ENCODE results near the gene DPP3.

The DPP3 gene

GRCh38 chr11:66448523-66448922, 31.7 kb upstream of the DPP3 start:
- Histone ChIP-seq H3K4me1 (ENCODE audit: insufficient read depth, poor library complexity, severe bottlenecking) (peaks cover 8% of the 10 kb centered on the region), H3K27me3 (ENCODE audit: insufficient read depth, poor library complexity, severe bottlenecking) (no peaks in the 10 kb centered on the region), H3K9me3 (ENCODE audit: severe bottlenecking) (no peaks in the 10 kb centered on the region), H3K4me3 (ENCODE audit: severe bottlenecking) (no peak overlapping the region), H3K36me3 (ENCODE audit: low read depth) (no peaks in the 10 kb centered on the region), H3K27ac (ENCODE audit: poor library complexity, severe bottlenecking) (no peak overlapping the region)
- ATAC-seq (ENCODE audit: low read depth) (no peak), DNase-seq (ENCODE audit: low spot score) (no peak)
- no peak for TF ChIP-seq CTCF (IDR thresholded peaks at IDR 0.05; ENCODE audit: poor library complexity, severe bottlenecking)

GRCh38 chr11:66450560-66450959, 29.7 kb upstream of the DPP3 start:
- Histone ChIP-seq H3K27ac (ENCODE audit: poor library complexity, severe bottlenecking) (no peak overlapping the region), H3K27me3 (ENCODE audit: insufficient read depth, poor library complexity, severe bottlenecking) (no peaks in the 10 kb centered on the region), H3K4me1 (ENCODE audit: insufficient read depth, poor library complexity, severe bottlenecking) (peaks cover 14% of the 10 kb centered on the region), H3K4me3 (ENCODE audit: severe bottlenecking) (no peak overlapping the region), H3K9me3 (ENCODE audit: severe bottlenecking) (no peaks in the 10 kb centered on the region), H3K36me3 (ENCODE audit: low read depth) (no peaks in the 10 kb centered on the region)
- DNase-seq (ENCODE audit: low spot score) (no peak), ATAC-seq (ENCODE audit: low read depth) (no peak)
- TF ChIP-seq CTCF (IDR thresholded peaks at IDR 0.05; ENCODE audit: poor library complexity, severe bottlenecking), result no peak

- Histone ChIP-seq H3K9me3 (ENCODE audit: severe bottlenecking) (no peaks in the 10 kb centered on the region), H3K27ac (ENCODE audit: poor library complexity, severe bottlenecking) (no peak overlapping the region), H3K27me3 (ENCODE audit: insufficient read depth, poor library complexity, severe bottlenecking) (no peaks in the 10 kb centered on the region), H3K4me3 (ENCODE audit: severe bottlenecking) (no peak overlapping the region), H3K36me3 (ENCODE audit: low read depth) (no peaks in the 10 kb centered on the region), H3K4me1 (ENCODE audit: insufficient read depth, poor library complexity, severe bottlenecking) (peaks cover 14% of the 10 kb centered on the region)
- no peak for DNase-seq (ENCODE audit: low spot score)
- no peak for ATAC-seq (ENCODE audit: low read depth)
- no peak for TF ChIP-seq CTCF (IDR thresholded peaks at IDR 0.05; ENCODE audit: poor library complexity, severe bottlenecking)
These were observed 28.6 kb upstream of the DPP3 start for GRCh38 chr11:66451663-66452062.

GRCh38 chr11:66454247-66454646, 26.0 kb upstream of the DPP3 start:
- ATAC-seq (ENCODE audit: low read depth) (peak; percentile 93), DNase-seq (ENCODE audit: low spot score) (peak; percentile 71)
- H3K27me3 ChIP-seq (ENCODE audit: insufficient read depth, poor library complexity, severe bottlenecking), result no peaks in the 10 kb centered on the region
- no peak overlapping the region for H3K4me3 ChIP-seq (ENCODE audit: severe bottlenecking)
- peak overlapping the region; percentile 81 for H3K27ac ChIP-seq (ENCODE audit: poor library complexity, severe bottlenecking)
- H3K36me3 ChIP-seq (ENCODE audit: low read depth), result no peaks in the 10 kb centered on the region
- no peaks in the 10 kb centered on the region for H3K9me3 ChIP-seq (ENCODE audit: severe bottlenecking)
- no peak for TF ChIP-seq CTCF (IDR thresholded peaks at IDR 0.05; ENCODE audit: poor library complexity, severe bottlenecking)
- peaks cover 14% of the 10 kb centered on the region for H3K4me1 ChIP-seq (ENCODE audit: insufficient read depth, poor library complexity, severe bottlenecking)

GRCh38 chr11:66454828-66455227, 25.4 kb upstream of the DPP3 start:
- Histone ChIP-seq H3K4me3 (ENCODE audit: severe bottlenecking) (no peak overlapping the region), H3K9me3 (ENCODE audit: severe bottlenecking) (no peaks in the 10 kb centered on the region), H3K27me3 (ENCODE audit: insufficient read depth, poor library complexity, severe bottlenecking) (no peaks in the 10 kb centered on the region), H3K27ac (ENCODE audit: poor library complexity, severe bottlenecking) (peak overlapping the region; percentile 81), H3K36me3 (ENCODE audit: low read depth) (no peaks in the 10 kb centered on the region), H3K4me1 (ENCODE audit: insufficient read depth, poor library complexity, severe bottlenecking) (peaks cover 14% of the 10 kb centered on the region)
- DNase-seq (ENCODE audit: low spot score) (no peak), ATAC-seq (ENCODE audit: low read depth) (no peak)
- no peak for TF ChIP-seq CTCF (IDR thresholded peaks at IDR 0.05; ENCODE audit: poor library complexity, severe bottlenecking)

Measured in RWPE2 (cell line).